Ishikawa (cell line): ENCODE results near the gene PRIMPOL.

ENCODE experiments used
- CEBPB ChIP-seq: IDR thresholded peaks from 2 replicates; pipeline ENCODE4 v1.6.1; 2012
- CREB1 ChIP-seq: IDR thresholded peaks from 2 replicates; pipeline ENCODE4 v1.6.1; 2012; ENCODE audit warnings: low read depth
- EGR1 ChIP-seq: IDR thresholded peaks from 2 replicates; pipeline ENCODE4 v1.6.1; 2012
- EP300 ChIP-seq: IDR thresholded peaks from 2 replicates; pipeline ENCODE4 v1.6.1; 2012; ENCODE audit warnings: borderline replicate concordance
- FOXM1 ChIP-seq: IDR thresholded peaks from 2 replicates; pipeline ENCODE4 v1.6.1; 2012; ENCODE audit warnings: low read depth, borderline replicate concordance
- MAX ChIP-seq: IDR thresholded peaks from 2 replicates; pipeline ENCODE4 v1.6.1; 2012
- NFIC ChIP-seq: IDR thresholded peaks from 2 replicates; pipeline ENCODE4 v1.6.1; 2012
- RAD21 ChIP-seq: IDR thresholded peaks from 2 replicates; pipeline ENCODE4 v1.6.1; 2012; ENCODE audit warnings: low read depth
- REST ChIP-seq: IDR thresholded peaks from 2 replicates; pipeline ENCODE4 v1.6.1; 2012; ENCODE audit warnings: low read depth, mild to moderate bottlenecking
- TAF1 ChIP-seq: IDR thresholded peaks from 2 replicates; pipeline ENCODE4 v1.6.1; 2012; ENCODE audit warnings: low read depth, mild to moderate bottlenecking
- TCF12 ChIP-seq: IDR thresholded peaks from 2 replicates; pipeline ENCODE4 v1.6.1; 2012; ENCODE audit warnings: low read depth
- TEAD4 ChIP-seq: IDR thresholded peaks from 2 replicates; pipeline ENCODE4 v1.6.1; 2012
- YY1 ChIP-seq: IDR thresholded peaks from 2 replicates; pipeline ENCODE4 v1.6.1; 2012; ENCODE audit warnings: low read depth
- ZBTB7A ChIP-seq: IDR thresholded peaks from 2 replicates; pipeline ENCODE4 v1.6.1; 2012; ENCODE audit warnings: low read depth
- TF ChIP-seq, protein P1 (sequence below): IDR thresholded peaks from 2 replicates; pipeline ENCODE4 v1.6.1; 2012

Gene PRIMPOL, protein sequence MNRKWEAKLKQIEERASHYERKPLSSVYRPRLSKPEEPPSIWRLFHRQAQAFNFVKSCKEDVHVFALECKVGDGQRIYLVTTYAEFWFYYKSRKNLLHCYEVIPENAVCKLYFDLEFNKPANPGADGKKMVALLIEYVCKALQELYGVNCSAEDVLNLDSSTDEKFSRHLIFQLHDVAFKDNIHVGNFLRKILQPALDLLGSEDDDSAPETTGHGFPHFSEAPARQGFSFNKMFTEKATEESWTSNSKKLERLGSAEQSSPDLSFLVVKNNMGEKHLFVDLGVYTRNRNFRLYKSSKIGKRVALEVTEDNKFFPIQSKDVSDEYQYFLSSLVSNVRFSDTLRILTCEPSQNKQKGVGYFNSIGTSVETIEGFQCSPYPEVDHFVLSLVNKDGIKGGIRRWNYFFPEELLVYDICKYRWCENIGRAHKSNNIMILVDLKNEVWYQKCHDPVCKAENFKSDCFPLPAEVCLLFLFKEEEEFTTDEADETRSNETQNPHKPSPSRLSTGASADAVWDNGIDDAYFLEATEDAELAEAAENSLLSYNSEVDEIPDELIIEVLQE

GRCh38 chr4:184649026-184649970, at the start of gene PRIMPOL, which contains the start of gene CASP3:
PRIMPOL (plus strand) TSS chr4:184649738; CDS start chr4:184657141, 7,403 bp downstream.
CASP3 (minus strand) TSS chr4:184649447; CDS start chr4:184638453, 10,994 bp downstream.
- 0 out of 2 replicates have a peak, but pooled peaks have one; percentile 26 for TF ChIP-seq EGR1
- TF ChIP-seq RAD21: peak; percentile 29; the same call in 1 of the 2 replicates
- TF ChIP-seq TCF12: no peak
- peak; percentile 41 for TF ChIP-seq MAX
- peak; percentile 85 for TF ChIP-seq TAF1
- TF ChIP-seq CEBPB: no peak

- TF ChIP-seq NFIC: no peak
- TF ChIP-seq EGR1: no peak
- no peak for TF ChIP-seq TAF1
- TF ChIP-seq REST: no peak
- no peak for TF ChIP-seq YY1
- TF ChIP-seq TEAD4: no peak
- no peak for TF ChIP-seq CEBPB
- TF ChIP-seq MAX: no peak
- TF ChIP-seq, protein P1, sequence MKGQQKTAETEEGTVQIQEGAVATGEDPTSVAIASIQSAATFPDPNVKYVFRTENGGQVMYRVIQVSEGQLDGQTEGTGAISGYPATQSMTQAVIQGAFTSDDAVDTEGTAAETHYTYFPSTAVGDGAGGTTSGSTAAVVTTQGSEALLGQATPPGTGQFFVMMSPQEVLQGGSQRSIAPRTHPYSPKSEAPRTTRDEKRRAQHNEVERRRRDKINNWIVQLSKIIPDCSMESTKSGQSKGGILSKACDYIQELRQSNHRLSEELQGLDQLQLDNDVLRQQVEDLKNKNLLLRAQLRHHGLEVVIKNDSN: no peak
- no peak for TF ChIP-seq EP300
- TF ChIP-seq CREB1: no peak
- no peak for TF ChIP-seq ZBTB7A
- no peak for TF ChIP-seq FOXM1
- TF ChIP-seq RAD21: no peak
These were observed 37.5 kb upstream of the PRIMPOL start for GRCh38 chr4:184612074-184612473.

GRCh38 chr4:184613405-184613804, 36.1 kb upstream of the PRIMPOL start:
- TF ChIP-seq EGR1 (no peak), MAX (no peak), EP300 (no peak), NFIC (no peak), FOXM1 (no peak), TEAD4 (no peak), TCF12 (no peak), CEBPB (no peak), CREB1 (no peak), RAD21 (no peak), YY1 (no peak)

- no peak for TF ChIP-seq MAX
- no peak for TF ChIP-seq NFIC
These were observed 35.0 kb upstream of the PRIMPOL start for GRCh38 chr4:184614509-184614908.

- no peak for TF ChIP-seq TEAD4
- no peak for TF ChIP-seq EGR1
- no peak for TF ChIP-seq EP300
- no peak for TF ChIP-seq NFIC
- no peak for TF ChIP-seq YY1
- no peak for TF ChIP-seq ZBTB7A
- no peak for TF ChIP-seq RAD21
- no peak for TF ChIP-seq CREB1
- TF ChIP-seq CEBPB: no peak
- TF ChIP-seq, protein P1: no peak
- no peak for TF ChIP-seq MAX
- no peak for TF ChIP-seq TAF1
- TF ChIP-seq REST: no peak
- no peak for TF ChIP-seq TCF12
- TF ChIP-seq FOXM1: no peak
These were observed 32.6 kb upstream of the PRIMPOL start for GRCh38 chr4:184616633-184617551.
